OCI-M2 (cell line): ENCODE data around the gene DUSP12.

Experiments
- DNase-seq: peaks from one replicate; lab custom pipeline; 2025; ENCODE audit not compliant: unreplicated experiment; lab: John Stamatoyannopoulos, UW

The DUSP12 gene

DNA sequence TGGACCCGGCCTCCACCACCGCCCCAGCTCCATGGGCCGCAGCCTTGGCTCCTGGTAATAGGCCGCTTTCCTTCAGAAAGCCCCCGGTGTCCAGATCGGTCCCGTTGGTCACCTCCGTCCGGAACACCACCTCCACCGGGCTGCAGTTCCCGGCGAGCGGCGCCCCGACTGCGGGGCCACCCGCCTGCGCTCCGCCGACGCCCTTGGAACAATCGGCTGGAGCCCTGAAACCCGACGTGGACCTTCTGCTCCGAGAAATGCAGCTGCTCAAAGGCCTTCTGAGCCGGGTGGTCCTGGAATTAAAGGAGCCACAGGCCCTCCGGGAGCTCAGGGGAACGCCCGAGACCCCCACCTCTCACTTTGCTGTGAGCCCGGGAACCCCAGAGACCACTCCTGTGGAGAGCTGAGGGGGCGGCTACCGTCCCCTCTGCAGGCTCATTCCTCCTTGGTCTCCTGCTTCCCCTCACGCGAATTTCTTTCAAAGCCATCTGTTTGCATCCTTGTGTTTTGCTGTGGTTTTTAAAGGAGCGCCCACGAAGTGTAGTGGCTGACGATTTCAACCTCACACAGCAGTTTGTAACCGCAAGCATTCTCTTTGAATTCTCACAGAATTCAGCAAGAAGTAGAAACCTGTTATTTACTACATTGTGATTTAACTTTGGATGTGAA lies 22.2 kb upstream of the DUSP12 start:
- no peak for DNase-seq

DNA sequence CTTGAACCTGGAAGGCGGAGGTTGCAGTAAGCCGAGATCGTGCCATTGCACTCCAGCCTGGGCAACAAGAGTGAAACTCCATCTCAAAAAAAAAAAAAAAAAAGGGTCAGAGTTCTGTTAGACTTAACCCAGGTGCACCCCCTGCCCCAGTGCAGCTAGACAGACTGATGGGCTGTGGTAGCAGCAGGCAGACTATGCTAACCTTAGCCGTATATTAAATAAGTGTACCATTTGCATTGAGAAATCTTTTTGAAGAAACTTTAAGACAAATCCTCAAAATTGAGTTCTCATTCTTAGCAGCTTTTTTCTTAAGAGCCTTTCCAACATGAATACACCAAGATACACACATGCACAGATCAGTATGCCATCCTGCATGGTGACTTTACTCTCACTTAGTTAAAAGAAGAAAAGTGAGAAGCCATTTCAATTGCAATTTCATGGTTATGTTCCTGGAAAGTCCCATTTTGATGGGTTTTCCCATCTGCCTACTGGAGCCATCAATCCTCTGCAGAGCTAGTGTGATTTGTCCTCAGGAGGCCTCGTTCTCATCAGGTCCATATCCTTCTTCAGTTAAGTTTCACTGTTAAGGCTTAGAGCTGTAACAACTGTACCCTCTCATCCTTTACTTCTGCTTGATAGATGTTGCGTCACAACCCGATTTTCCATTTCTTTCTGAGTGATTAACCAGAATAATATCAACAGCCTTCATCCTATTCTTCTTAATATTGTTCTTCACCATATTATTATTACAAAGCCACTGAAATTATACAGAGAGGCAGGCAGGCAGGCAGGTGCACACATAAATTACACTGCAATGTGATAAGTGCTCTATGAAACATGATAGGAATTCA lies 21.0 kb upstream of the DUSP12 start:
- DNase-seq = no peak

DNA sequence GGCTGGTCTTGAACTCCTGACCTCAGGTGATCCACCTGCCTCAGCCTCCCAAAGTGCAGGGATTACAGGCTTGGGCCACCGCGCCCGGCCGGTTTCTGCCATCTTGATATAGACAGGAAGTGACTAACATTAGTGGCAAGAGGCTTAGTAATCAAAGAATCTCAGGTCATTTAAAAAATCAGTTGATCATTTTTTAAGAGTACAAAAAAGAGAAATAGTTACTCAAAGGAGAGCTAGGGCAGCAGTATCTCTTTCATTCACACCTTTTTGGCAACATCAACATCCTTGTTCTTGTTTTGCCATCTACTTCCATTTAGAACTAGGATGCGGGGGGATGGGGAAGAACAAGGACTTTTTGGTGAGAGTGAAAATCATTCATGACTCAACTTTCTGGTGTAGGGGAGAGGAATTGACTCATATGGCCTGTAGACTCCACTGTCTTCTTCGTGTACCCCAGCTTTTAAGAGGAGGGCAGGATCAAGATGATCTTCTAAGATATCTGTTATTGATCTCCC lies 19.5 kb upstream of the DUSP12 start:
- DNase-seq = no peak

DNA sequence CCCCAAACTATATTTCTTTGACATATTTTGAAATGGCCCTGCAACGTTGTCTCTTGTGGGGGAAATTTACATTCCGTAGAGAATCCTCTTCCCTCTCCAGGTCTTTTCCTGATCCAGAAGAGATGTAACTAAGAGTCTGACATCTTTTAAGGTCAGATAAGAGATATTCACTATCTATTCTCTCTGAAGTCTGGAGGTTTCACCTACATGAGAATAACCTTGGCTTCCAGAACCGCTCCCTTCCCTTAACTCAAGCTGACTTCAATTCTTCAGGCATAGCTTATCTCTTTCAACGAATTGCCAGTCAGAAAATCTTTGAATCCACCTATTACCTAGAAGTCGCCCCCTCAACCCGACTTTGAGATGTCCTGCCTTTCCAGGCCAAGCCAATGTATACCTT lies 18.3 kb upstream of the DUSP12 start:
- DNase-seq = no peak

DNA sequence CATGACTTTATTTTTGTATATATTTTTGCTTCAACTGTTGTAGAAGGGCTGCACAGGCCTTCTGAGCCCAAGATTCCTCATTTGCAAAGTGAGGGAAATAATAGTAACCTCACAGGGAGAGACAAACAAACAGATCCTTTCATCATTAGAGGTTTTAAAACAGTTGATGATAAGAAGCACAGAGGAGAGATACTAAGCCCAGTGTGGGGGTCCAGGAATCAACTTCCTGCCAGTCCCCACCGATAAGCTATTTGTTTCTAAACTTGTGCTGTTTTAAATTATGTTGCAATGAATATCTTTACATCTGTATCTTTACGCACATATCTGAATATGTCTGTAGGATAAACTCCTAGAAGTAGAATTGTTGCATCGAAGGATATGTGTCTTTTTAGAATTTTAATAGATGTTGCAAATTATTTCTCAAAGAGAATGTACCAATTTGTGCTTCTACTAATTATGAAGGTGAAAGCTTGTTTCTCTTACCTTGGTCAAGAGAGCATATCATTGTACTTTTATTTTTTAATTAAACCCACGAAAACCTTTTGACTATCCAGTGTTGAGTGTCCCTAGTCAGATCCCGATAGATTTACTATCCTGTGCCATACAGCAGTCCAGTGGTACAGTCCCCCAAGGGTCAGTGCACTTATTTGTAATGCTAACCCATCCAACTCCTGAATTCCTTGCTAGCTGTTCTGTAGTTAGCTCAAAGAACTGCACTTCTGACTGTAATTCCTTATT lies 17.4 kb upstream of the DUSP12 start:
- DNase-seq = no peak

DNA sequence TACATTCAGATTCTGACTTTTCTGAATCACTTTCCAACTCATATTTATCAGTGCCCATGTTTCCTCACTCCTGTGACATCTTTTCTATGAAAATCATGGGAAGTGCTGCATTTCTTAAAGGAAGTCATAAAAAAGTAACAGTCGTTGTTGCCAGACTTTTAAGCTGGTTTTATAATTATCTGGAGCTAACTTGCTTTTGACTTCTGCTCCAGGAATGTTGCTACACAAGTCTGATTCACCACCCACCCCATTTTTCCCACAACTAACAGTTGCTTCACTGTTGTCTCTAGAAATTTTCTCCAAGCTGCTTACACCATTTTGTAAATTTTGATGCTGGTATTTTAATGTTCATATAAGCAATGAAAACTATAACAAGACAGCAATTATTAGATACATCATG lies 16.1 kb upstream of the DUSP12 start:
- no peak for DNase-seq

DNA sequence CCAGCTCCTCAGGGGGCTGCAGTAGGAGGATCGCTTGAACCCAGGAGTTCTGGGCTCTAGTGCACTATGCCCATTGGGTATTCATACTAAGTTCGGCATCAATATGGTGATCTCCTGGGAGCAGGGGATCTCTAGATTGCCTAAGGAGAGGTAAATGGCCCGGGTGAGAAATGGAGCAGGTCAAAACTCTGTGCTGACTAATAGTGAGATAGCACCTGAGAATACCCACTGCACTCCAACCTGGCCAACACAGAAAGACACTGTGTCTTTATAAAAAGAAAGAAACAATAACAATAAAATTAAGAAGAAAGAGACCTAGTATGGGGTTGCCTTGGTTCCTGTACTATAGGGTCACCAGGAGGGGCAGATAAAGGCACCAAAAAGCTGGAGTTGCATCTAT lies 13.7 kb upstream of the DUSP12 start:
- no peak for DNase-seq

DNA sequence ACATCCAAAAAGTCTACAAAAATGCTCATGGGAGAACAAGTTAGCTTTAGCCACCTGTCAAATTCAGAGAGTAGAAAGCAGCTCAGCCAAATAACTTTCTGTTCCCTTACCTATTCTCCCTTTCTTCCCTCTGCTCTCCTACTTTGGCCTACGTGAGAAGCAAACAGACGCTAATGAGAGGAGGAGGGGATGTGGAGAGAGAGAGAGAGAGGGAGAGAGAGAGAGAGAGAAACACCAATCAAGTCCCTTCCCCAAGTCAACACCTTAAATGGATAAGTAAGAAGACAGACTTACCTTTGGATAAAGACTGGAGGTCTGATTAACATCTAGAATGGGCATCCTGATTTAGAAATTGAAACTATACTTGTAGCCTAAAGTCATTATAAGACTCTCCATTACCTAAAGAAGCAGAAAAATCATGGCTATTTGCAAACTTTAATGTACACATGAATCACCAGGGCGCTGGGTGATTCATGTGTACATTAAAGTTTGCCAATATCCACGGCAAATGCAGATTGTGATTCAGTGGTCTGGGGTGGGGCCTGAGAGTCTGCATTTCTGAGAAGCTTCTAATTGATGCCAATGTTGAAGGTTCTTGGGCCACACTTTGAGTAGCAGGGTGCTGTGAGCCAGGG lies 13.1 kb upstream of the DUSP12 start:
- no peak for DNase-seq

DNA sequence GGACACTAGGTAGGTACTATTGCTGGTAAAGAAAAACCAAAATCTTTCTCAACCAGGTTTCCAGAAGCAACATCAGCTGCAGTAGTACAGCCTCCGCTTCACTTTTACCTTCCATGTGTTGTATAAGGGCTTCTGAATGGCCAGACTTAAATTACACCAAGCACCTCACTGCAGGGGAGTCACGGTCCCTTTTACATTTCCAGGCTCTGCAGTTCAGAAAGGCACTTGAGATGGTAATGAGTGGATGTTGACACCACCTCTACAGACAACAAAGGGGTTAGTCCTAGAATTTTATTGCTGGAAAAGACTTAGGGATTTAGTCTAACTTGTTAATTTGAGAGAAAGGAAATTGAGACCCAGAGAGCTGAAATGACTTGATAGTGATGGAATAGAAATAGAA lies 12.0 kb upstream of the DUSP12 start:
- DNase-seq = no peak

DNA sequence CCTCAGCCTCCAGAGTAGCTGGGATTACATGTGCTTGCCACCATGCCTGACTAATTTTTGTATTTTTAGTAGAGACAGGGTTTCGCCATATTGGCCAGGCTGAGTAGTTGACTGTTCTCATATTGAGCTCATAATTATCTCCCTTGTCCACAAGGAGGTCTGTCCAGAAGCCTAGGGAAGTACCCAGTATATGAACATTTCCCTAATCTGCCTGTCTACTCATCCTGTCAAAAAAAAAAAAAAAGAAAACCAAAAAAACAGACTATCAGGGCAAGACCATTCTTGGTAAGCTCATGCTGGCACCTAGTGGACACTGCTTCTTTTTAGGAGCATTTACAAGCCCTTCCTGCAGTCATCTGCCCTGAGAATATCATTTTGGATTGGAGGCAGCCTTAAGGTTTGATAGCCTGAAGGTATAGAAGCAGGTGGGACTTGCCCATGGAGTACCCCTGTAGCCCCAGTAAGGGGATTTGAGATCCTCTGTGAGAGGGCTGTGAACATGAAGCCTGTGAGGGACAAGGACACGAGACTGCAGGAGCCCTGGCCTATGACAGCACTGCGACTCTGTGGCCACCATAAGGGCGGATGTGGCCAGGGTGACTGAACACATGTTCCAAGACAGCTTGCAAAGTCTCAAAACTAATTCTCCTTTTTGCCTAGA lies 10.8 kb upstream of the DUSP12 start:
- peak; percentile 15 for DNase-seq

DNA sequence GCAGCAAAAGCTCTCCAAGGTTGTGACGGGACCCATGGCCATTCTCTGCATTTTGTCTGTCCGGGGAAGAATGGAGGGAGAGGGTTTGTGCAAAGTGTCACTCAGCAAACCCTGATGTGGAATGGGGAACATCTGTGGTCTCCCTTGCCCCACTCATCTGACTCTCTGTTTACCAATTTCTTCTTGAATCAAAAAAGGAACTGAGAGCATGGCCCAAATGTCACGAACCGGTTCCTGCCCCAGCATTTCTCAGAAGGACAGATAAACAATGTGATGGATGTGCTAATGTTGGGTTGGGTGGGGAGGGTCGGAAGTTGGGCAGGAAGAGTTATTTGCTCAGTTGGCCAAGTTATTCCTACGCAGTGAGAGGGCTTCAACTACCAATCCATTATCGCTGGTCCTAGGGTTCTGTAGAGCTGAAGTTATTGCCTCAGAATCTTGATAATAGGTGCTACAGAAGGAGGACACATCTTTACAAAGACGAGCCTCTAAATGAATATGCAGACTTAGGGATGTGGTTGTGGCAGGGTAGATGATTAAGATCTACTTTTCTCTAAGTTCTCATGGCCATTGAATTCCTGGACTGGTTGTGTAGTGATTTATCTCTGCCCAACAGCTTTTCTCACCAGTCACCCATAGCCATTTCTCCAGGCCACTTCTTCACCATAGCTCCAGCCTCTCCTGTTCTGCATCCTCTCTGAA lies 9.6 kb upstream of the DUSP12 start:
- no peak for DNase-seq

DNA sequence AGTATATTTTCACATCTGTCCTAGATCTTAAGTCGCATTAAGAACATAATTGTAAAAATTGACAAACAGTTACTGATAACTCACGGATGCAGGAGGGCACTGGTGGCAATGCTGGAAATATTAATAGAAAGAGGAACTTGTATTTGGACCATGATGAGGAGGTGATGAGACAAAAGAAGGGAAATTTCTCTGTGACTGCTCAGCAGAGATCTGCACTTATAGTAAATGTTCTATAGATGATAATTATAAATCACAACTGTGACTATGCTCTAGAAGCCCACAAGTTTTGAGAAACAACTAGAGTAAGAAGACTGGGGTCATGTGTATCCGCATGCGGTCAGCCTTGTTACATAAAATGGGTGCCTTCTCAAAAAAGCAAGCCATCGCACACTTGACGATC lies 8.7 kb upstream of the DUSP12 start:
- DNase-seq = no peak

DNA sequence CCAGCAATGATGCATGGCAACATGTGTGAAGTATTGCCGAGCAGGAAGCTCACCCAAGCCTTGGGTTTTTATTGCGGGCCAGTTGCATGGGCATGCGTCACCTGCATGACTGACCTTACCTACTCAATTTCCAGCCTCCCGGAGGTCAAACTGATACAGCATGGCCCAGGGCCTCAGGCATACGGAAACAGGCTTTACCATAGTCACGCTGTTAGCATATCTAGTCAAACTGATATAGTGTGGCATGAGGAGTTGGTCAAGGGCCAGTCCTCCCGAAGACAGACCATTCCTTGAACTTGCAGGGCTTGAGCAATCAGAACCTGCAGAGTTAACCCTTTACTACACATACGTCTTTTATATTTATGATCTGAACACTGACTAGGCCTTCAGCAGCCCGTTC lies 6.4 kb upstream of the DUSP12 start:
- no peak for DNase-seq

DNA sequence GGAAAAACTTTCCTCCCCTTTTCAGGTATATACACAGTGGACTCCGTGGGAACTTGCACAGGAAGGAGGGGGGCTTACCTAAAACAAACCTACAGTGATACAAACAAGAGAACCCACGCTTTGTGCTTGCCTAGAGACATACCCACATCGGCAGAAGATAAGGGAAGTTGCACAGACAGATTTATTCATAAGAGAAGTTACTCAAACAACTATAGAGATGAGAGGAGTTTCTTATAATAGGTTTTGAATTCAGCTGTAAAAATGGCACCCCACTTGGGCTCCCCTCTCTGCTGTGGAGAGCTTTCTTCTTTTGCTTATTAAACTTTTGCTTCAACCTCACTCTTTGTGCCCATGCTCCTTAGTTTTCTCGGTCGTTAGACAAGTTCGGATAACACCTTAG lies 1.8 kb upstream of the DUSP12 start:
- no peak for DNase-seq

DNA sequence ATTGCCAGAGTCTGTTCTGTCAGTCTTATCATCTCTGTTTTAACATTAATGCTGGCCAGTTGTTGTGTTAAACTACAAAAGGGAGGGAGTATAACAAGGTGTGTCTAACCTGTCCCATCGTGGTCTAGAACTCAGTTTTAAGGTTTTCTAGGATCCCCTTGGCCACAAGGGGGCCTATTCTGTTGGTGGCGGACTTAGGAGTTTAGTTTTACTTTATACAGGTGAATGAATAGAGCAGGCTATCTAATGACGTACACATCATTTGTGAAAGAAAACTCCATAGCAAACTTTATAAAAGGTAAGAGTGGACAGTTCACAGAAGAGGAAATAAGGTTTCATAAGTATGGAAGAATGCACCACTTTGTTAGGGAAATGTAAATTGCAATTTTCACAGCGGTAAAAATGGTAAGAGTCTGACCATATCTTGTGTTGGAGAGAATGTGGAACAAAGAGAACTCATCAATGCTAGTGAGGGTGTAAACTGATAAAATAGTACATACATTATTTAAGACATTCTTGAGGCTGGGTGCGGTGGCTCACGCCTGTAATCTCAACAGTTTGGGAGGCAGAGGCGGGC lies 14.0 kb downstream of the DUSP12 start:
- no peak for DNase-seq

DNA sequence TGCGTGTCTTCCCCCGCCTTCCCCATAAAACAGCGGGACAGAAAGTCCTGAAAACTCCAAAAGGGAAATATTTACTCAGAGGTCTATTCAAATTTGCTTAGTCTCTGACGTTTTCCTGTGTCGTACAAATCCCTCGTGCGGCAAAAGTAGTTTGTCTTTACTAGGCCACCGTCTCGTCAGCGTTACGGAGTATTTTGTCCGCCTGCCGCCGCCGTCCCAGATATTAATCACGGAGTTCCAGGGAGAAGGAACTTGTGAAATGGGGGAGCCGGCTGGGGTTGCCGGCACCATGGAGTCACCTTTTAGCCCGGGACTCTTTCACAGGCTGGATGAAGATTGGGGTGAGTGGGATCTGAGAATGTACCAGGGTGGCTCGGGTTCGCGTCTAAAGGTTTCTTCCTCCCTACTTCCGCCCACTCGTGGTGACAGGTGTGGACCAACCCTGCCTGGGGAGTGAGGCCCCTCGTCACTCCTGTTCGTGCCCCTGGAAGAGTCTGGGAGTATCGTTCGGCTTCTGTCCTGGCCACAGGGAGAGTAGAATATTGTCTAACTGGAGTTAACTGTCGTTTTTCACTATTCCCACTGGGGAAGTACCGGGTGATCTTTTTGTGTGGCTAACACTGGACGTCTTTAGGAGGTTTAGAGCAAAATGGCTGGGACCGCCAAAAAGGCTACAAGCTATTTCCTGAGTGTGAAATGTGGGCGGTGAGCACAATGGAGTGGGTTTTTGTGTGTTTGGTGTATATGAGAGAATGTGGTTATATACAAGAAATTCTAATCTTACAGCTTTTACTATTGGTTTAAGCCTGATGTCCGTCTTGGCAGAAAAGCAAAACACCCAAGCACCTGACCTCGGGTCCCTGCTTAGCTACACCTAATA lies 16.8 kb downstream of the DUSP12 start, which contains the start of gene ATF6:
Gene ATF6, plus strand, starts transcription at position 219 of the 880 bp plus-strand sequence. Its CDS starts 41 bp downstream, at position 260.
- peak; percentile 26 for DNase-seq

DNA sequence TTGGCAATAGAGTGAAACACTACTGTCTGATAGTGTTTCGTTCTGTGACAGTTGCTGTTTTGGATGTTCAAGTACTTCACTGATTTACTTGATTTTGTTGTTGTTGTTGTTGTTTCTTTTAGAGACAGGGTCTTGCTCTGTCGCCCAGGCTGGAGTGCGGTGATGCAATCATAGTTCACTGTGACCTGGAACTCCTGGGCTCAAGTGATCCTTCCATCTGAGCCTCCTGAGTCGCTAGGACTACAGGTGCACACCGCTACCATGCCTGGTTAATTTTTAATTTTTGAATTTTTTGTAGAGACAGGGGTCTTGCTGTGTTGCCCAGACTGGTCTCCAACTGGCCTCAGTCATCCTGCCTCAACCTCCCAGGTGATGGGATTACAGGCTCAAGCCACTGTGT lies 18.9 kb downstream of the DUSP12 start:
- no peak for DNase-seq

DNA sequence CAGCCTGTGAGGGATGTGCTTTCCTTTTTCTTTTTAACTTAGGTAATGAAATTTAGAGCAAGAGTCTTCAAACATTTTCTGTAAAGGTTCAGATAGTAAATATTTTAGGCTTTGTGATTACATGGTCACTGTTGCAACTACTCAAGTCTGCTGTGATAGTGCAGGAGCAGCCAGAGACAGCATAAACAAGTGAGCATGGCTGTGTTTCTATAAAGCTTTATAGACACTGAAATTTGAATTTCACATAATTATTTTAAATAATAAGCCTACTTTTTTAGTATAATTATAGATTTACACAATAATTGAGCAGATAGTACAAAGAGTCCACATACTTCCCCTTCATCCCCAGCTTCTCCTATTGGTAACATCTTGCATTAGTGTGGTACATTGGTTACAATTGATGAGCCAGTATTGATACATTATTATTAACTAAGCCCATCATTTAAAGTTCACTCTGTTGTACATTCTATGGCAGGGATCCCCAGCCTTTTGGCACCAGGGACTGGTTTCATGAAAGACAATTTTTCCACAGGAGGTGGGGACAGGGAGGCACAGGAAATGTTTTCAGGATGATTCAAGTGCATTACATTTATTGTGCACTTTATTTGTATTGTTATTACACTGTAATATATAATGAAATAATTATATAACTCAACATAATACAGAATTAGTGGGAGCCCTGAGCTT lies 19.5 kb downstream of the DUSP12 start:
- DNase-seq = no peak
